ENCODE data around the gene JPT1. TPM values are rescaled to one million over a fixed set of nuclear protein-coding genes. Genes with fewer than 3 reads are reported as not detected.
A peak's percentile ranks its signal among the peaks of the same experiment; 100 is the strongest.

The JPT1 gene
- total RNA-seq = 100 to 1,000 TPM; 242 to 258 TPM

GRCh38 chr17:75154195-75155106, at the start of gene JPT1:
TSS of gene JPT1 (minus strand) at chr17:75154512. CDS start at chr17:75154397, 115 bp downstream.
- Mint-ChIP-seq H3K4me1 (ENCODE audit: low read depth) (peaks cover 30% of the 10 kb centered on the region), H3K27ac (peak within 1 kb of the TSS; percentile 78), H3K36me3 (ENCODE audit: low read depth) (peaks cover 9% of the 10 kb centered on the region), H3K9me3 (no peaks in the 10 kb centered on the region), H3K27me3 (ENCODE audit: low read depth) (no peaks in the 10 kb centered on the region), H3K4me3 (peak within 1 kb of the TSS; percentile 94)
- CTCF ChIA-PET = interaction anchor here (1.0 to 1.5 kb wide), 4 partner anchors 16 to 193 kb away, joined by 4 to 7 read pairs (median 6); no protein-coding TSS in a partner anchor
- peak; percentile 100 for DNase-seq
- intact Hi-C loops (cut with micrococcal nuclease) = loop anchor here (1.0 to 2.0 kb wide), 9 partner anchors 17 to 282 kb away; partner anchors contain the start of genes FDXR, GGA3, KCTD2 and MRPS7

DNA sequence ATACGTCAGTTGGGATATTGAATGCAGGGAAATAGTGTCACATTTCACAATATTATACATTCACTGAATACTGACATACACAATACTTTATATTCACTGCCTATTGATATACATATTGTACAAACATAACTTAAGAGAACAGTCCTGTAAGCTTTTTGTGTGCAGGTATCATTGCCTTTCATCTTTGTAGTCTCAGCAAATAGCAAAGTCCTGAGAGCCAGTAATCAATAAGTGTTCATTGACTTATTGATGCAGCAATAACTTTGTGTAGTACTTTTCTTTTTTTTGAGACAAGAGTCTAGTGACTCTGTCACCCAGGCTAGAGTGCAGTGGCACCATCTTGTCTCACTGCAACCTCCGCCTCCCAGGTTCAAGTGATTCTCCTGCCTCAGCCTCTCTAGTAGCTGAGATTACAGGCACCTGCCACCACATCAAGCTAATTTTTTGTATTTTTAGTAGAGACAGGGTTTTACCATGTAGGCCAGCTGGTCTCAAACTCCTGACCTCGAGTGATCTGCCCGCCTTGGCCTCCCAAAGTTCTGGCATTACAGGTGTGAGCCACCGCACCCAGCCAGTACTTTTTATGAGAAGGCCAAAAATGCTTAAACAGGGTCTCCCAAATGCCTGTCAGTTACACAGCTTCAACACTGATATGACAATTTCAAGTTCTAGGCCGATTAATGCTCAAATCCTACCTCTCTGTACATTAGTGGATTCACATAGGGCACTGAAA, 45.7 kb upstream of the JPT1 start:
- CTCF ChIA-PET = interaction anchor here (0.6 to 8.6 kb wide), 13 partner anchors 11 to 276 kb away, joined by 3 to 179 read pairs (median 7); partner anchors contain the start of genes ARMC7, NT5C and OTOP2
- Mint-ChIP-seq H3K4me3 (no peak overlapping the region), H3K4me1 (ENCODE audit: low read depth) (peaks cover 8% of the 10 kb centered on the region), H3K27me3 (ENCODE audit: low read depth) (no peaks in the 10 kb centered on the region), H3K9me3 (no peaks in the 10 kb centered on the region), H3K27ac (no peak overlapping the region), H3K36me3 (ENCODE audit: low read depth) (no peaks in the 10 kb centered on the region)
- intact Hi-C loops (cut with micrococcal nuclease) = loop anchor here (2.0 to 10.0 kb wide), 5 partner anchors 68 to 455 kb away; partner anchors contain the start of genes ATP5PD, GRB2, KCTD2 and NHERF1
- no peak for DNase-seq

- intact Hi-C loops (cut with micrococcal nuclease) = no loop called here
- no peaks in the 10 kb centered on the region for H3K36me3 Mint-ChIP-seq (ENCODE audit: low read depth)
- DNase-seq = no peak
- no peaks in the 10 kb centered on the region for H3K4me1 Mint-ChIP-seq (ENCODE audit: low read depth)
- H3K27me3 Mint-ChIP-seq (ENCODE audit: low read depth) = no peaks in the 10 kb centered on the region
- H3K4me3 Mint-ChIP-seq = no peak overlapping the region
- H3K9me3 Mint-ChIP-seq = no peaks in the 10 kb centered on the region
- CTCF ChIA-PET = no interaction called here
- no peak overlapping the region for H3K27ac Mint-ChIP-seq
Observed at GRCh38 chr17:75194879-75195278, 40.6 kb upstream of the JPT1 start.

- CTCF ChIA-PET = interaction anchor here (0.7 to 6.1 kb wide), 4 partner anchors 9 to 221 kb away, joined by 3 to 64 read pairs (median 5); no protein-coding TSS in a partner anchor
- no peak overlapping the region for H3K27ac Mint-ChIP-seq
- intact Hi-C loops (cut with micrococcal nuclease) = no loop called here
Observed at GRCh38 chr17:75191584-75191983, 37.3 kb upstream of the JPT1 start.

GRCh38 chr17:75188614-75189013, 34.3 kb upstream of the JPT1 start:
- intact Hi-C loops (cut with micrococcal nuclease) = loop anchor here (1.0 to 10.0 kb wide), 3 partner anchors 7 to 596 kb away; partner anchors contain the start of gene UNK
- H3K9me3 Mint-ChIP-seq = no peaks in the 10 kb centered on the region
- H3K4me3 Mint-ChIP-seq = no peak overlapping the region
- no peaks in the 10 kb centered on the region for H3K27me3 Mint-ChIP-seq (ENCODE audit: low read depth)
- CTCF ChIA-PET = interaction anchor here (0.6 to 6.1 kb wide), 6 partner anchors 12 to 75 kb away, joined by 3 to 64 read pairs (median 3); no protein-coding TSS in a partner anchor
- peaks cover 17% of the 10 kb centered on the region for H3K4me1 Mint-ChIP-seq (ENCODE audit: low read depth)
- no peak for DNase-seq
- H3K36me3 Mint-ChIP-seq (ENCODE audit: low read depth) = no peaks in the 10 kb centered on the region
- no peak overlapping the region for H3K27ac Mint-ChIP-seq

More at GRCh38 chr17:75191584-75191983, 37.3 kb upstream of the JPT1 start:
- Mint-ChIP-seq H3K9me3 (no peaks in the 10 kb centered on the region), H3K27me3 (ENCODE audit: low read depth) (no peaks in the 10 kb centered on the region), H3K4me1 (ENCODE audit: low read depth) (peaks cover 7% of the 10 kb centered on the region), H3K4me3 (no peak overlapping the region), H3K36me3 (ENCODE audit: low read depth) (no peaks in the 10 kb centered on the region)
- no peak for DNase-seq

- DNase-seq = no peak
- no peaks in the 10 kb centered on the region for H3K27me3 Mint-ChIP-seq (ENCODE audit: low read depth)
- intact Hi-C loops (cut with micrococcal nuclease) = loop anchor here (1.0 to 10.0 kb wide), 10 partner anchors 17 to 601 kb away; partner anchors contain the start of genes ATP5PD, GGA3, JPT1 and KCTD2
- H3K36me3 Mint-ChIP-seq (ENCODE audit: low read depth) = peaks cover 19% of the 10 kb centered on the region
- CTCF ChIA-PET = interaction anchor here (0.5 to 1.6 kb wide), 6 partner anchors 10 to 73 kb away, joined by 3 to 12 read pairs (median 4); no protein-coding TSS in a partner anchor
- peaks cover 38% of the 10 kb centered on the region for H3K4me1 Mint-ChIP-seq (ENCODE audit: low read depth)
- H3K27ac Mint-ChIP-seq = peak overlapping the region; percentile 97
- H3K9me3 Mint-ChIP-seq = no peaks in the 10 kb centered on the region
- peak overlapping the region; percentile 81 for H3K4me3 Mint-ChIP-seq
Observed at GRCh38 chr17:75183999-75184884, 29.9 kb upstream of the JPT1 start.

DNA sequence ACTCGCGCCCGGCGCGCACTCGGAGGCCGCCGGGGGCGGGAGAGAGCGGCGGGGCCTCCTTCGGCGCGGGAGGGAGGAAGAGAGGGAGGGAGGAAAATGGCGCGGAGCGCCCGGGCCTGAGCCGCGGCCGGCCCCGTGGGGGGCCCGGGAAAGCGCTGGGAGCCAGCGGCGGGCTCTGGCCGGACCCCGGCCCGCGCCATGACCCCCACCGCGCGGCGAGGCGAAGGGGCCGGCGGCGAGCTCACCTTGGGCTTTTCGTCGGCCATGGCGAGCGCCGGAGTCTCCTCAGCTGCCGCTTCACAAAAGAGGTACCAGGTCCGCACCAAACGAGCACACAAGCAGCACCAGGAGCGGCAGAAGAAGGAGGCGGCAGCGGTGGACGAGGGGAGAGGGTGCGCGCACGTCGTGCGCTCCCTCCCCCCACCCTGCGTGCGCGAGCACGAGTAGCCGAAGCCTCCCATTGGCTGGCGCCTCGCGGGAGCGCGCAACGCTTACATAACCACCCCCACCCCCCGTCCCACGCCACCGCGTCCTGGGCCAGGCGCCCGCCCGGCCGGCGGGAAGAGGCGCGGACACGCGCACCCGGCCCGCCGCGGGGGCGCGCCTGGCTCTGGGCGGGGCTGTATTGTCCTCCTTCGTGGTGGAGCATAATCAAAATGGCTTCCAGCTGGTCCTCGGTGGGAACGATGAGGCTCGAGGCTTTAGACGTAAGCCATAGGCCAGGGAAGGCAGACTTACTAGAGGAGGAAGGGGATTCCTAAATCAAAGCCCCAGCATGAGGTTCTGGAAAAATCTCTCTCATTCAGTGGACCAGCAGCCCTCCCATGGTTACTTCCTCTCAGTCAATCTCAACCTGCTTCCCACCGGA, 28.5 kb upstream of the JPT1 start, which contains the start of gene SUMO2:
Gene SUMO2 (minus strand): TSS at position 391 of the 868 bp plus-strand sequence. CDS start 125 bp downstream, at position 266.
- CTCF ChIA-PET = interaction anchor here (1.3 to 1.6 kb wide), 3 partner anchors 11 to 69 kb away, joined by 3 to 12 read pairs (median 10); no protein-coding TSS in a partner anchor
- Mint-ChIP-seq H3K4me3 (peak within 1 kb of the TSS; percentile 92), H3K9me3 (no peaks in the 10 kb centered on the region), H3K27ac (peak within 1 kb of the TSS; percentile 97), H3K36me3 (ENCODE audit: low read depth) (peaks cover 27% of the 10 kb centered on the region), H3K27me3 (ENCODE audit: low read depth) (no peaks in the 10 kb centered on the region), H3K4me1 (ENCODE audit: low read depth) (peaks cover 40% of the 10 kb centered on the region)
- DNase-seq = peak; percentile 97
- intact Hi-C loops (cut with micrococcal nuclease) = loop anchor here (1.0 to 10.0 kb wide), 10 partner anchors 18 to 602 kb away; partner anchors contain the start of genes ATP5PD, GGA3, JPT1 and KCTD2

DNA sequence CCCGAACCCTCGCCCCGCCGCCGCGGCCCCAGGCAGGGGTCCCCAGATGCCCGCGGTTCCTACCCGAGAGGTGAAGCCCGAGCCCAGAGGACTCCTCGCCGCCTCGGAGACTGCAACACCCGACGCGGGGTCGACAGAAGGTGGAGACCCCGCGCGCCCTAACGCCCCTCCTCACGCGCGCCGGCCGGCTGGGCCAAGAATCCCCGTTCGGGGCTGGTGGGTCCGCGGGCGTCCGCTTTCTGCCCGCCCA, 27.9 kb upstream of the JPT1 start:
- Mint-ChIP-seq H3K4me1 (ENCODE audit: low read depth) (peaks cover 40% of the 10 kb centered on the region), H3K4me3 (peak overlapping the region; percentile 92), H3K27me3 (ENCODE audit: low read depth) (no peaks in the 10 kb centered on the region), H3K27ac (peak overlapping the region; percentile 88), H3K36me3 (ENCODE audit: low read depth) (peaks cover 27% of the 10 kb centered on the region), H3K9me3 (no peaks in the 10 kb centered on the region)
- no peak for DNase-seq
- intact Hi-C loops (cut with micrococcal nuclease) = loop anchor here (2.0 to 10.0 kb wide), 5 partner anchors 51 to 603 kb away; partner anchors contain the start of genes ATP5PD, GGA3, KCTD2 and MRPS7
- CTCF ChIA-PET = no interaction called here

- DNase-seq = peak; percentile 63
- Mint-ChIP-seq H3K27me3 (ENCODE audit: low read depth) (no peaks in the 10 kb centered on the region), H3K27ac (peak overlapping the region; percentile 88), H3K4me3 (peak overlapping the region; percentile 92), H3K36me3 (ENCODE audit: low read depth) (peaks cover 29% of the 10 kb centered on the region), H3K9me3 (no peaks in the 10 kb centered on the region), H3K4me1 (ENCODE audit: low read depth) (peaks cover 42% of the 10 kb centered on the region)
- CTCF ChIA-PET = interaction anchor here (1.8 to 2.6 kb wide), 3 partner anchors 10 to 68 kb away, joined by 6 to 17 read pairs (median 9); no protein-coding TSS in a partner anchor
- intact Hi-C loops (cut with micrococcal nuclease) = loop anchor here (1.0 to 10.0 kb wide), 6 partner anchors 8 to 603 kb away; partner anchors contain the start of genes ATP5PD, GGA3, KCTD2 and MRPS7
Observed at GRCh38 chr17:75181608-75182318, 27.5 kb upstream of the JPT1 start.

- H3K36me3 Mint-ChIP-seq (ENCODE audit: low read depth) = peaks cover 32% of the 10 kb centered on the region
- H3K4me1 Mint-ChIP-seq (ENCODE audit: low read depth) = peaks cover 45% of the 10 kb centered on the region
- intact Hi-C loops (cut with micrococcal nuclease) = loop anchor here (1.0 to 10.0 kb wide), 4 partner anchors 8 to 604 kb away; partner anchors contain the start of genes ATP5PD, KCTD2 and UNK
- peak overlapping the region; percentile 92 for H3K4me3 Mint-ChIP-seq
- CTCF ChIA-PET = interaction anchor here (1.8 to 2.6 kb wide), 3 partner anchors 10 to 67 kb away, joined by 6 to 17 read pairs (median 9); no protein-coding TSS in a partner anchor
- DNase-seq = no peak
- no peaks in the 10 kb centered on the region for H3K9me3 Mint-ChIP-seq
- peak overlapping the region; percentile 88 for H3K27ac Mint-ChIP-seq
- H3K27me3 Mint-ChIP-seq (ENCODE audit: low read depth) = no peaks in the 10 kb centered on the region
Observed at GRCh38 chr17:75181110-75181509, 26.8 kb upstream of the JPT1 start.
